SK-N-SH treated with all-trans-retinoic acid at 6 μM for 48 hours (cell line): ENCODE data around the gene CYTH3.

Experiments
- ATAC-seq: fragments of 200-7000 bp; cut with Tn5 transposase; 3 replicates; pipeline ENCODE4 v1.9.1; 2020; ENCODE audit warnings: mild to moderate bottlenecking, moderate library complexity
- ARNTL ChIP-seq: fragments of 450-650 bp; formaldehyde crosslinking; IDR thresholded peaks from 2 replicates; pipeline ENCODE4 v1.5.0; 2020; ENCODE audit warnings: low read depth, mild to moderate bottlenecking, moderate library complexity, borderline replicate concordance
- BACH2 ChIP-seq: fragments of 250-450 bp; sonication (Bioruptor Pico); IDR thresholded peaks from 2 replicates; pipeline ENCODE4 v1.9.0; 2021; ENCODE audit warnings: mild to moderate bottlenecking, borderline replicate concordance
- CREB5 ChIP-seq: fragments of 250-450 bp; sonication (Bioruptor Pico); IDR thresholded peaks from 2 replicates; pipeline ENCODE4 v1.5.1; 2020; ENCODE audit warnings: low read depth, mild to moderate bottlenecking, moderate library complexity
- CSDC2 ChIP-seq: fragments of 250-450 bp; sonication (Bioruptor Pico); IDR thresholded peaks from 2 replicates; pipeline ENCODE4 v1.5.0; 2020; ENCODE audit warnings: mild to moderate bottlenecking, moderate library complexity
- CSRNP3 ChIP-seq: fragments of 250-450 bp; sonication (Bioruptor Pico); IDR thresholded peaks from 2 replicates; pipeline ENCODE4 v1.5.1; 2021; ENCODE audit warnings: mild to moderate bottlenecking, moderate library complexity
- GLIS3 ChIP-seq: fragments of 250-450 bp; sonication (Bioruptor Pico); IDR thresholded peaks from 2 replicates; pipeline ENCODE4 v1.5.0; 2020; ENCODE audit warnings: mild to moderate bottlenecking, moderate library complexity
- ISL1 ChIP-seq: fragments of 250-450 bp; sonication (Bioruptor Pico); IDR thresholded peaks from 2 replicates; pipeline ENCODE4 v2.1.2; 2022; ENCODE audit warnings: mild to moderate bottlenecking, moderate library complexity
- OSR1 ChIP-seq: fragments of 250-450 bp; sonication (Bioruptor Pico); IDR thresholded peaks from 2 replicates; pipeline ENCODE4 v1.8.0; 2022; ENCODE audit warnings: moderate library complexity, mild to moderate bottlenecking, inconsistent platforms
- PATZ1 ChIP-seq: fragments of 250-450 bp; sonication (Bioruptor Pico); IDR thresholded peaks from 2 replicates; pipeline ENCODE4 v1.8.0; 2020; ENCODE audit warnings: mild to moderate bottlenecking, moderate library complexity, borderline replicate concordance
- POU6F1 ChIP-seq: fragments of 250-450 bp; sonication (Bioruptor Pico); IDR thresholded peaks from 2 replicates; pipeline ENCODE4 v1.8.0; 2021; ENCODE audit warnings: low read depth, mild to moderate bottlenecking, moderate library complexity, borderline replicate concordance
- PPARA ChIP-seq: fragments of 250-450 bp; sonication (Bioruptor Pico); IDR thresholded peaks from 2 replicates; pipeline ENCODE4 v1.5.0; 2020; ENCODE audit warnings: mild to moderate bottlenecking, borderline replicate concordance
- RARB ChIP-seq: fragments of 250-450 bp; sonication (Bioruptor Pico); IDR thresholded peaks from 2 replicates; pipeline ENCODE4 v1.8.0; 2021; ENCODE audit warnings: mild to moderate bottlenecking, moderate library complexity
- SNAI2 ChIP-seq: fragments of 250-450 bp; sonication (Bioruptor Pico); IDR thresholded peaks from 2 replicates; pipeline ENCODE4 v1.5.0; 2020; ENCODE audit warnings: mild to moderate bottlenecking, moderate library complexity
- TCF4 ChIP-seq: fragments of 250-450 bp; sonication (Bioruptor Pico); IDR thresholded peaks from 2 replicates; pipeline ENCODE4 v1.8.0; 2021; ENCODE audit warnings: mild to moderate bottlenecking, moderate library complexity, borderline replicate concordance
- TOX ChIP-seq: fragments of 250-450 bp; sonication (Bioruptor Pico); IDR thresholded peaks from 2 replicates; pipeline ENCODE4 v1.8.0; 2021; ENCODE audit warnings: mild to moderate bottlenecking, moderate library complexity, borderline replicate concordance
- TSHZ2 ChIP-seq: fragments of 250-450 bp; sonication (Bioruptor Pico); IDR thresholded peaks from 2 replicates; pipeline ENCODE4 v1.5.0; 2020; ENCODE audit warnings: mild to moderate bottlenecking, moderate library complexity
- ZC3H10 ChIP-seq: fragments of 250-450 bp; sonication (Bioruptor Pico); IDR thresholded peaks from 2 replicates; pipeline ENCODE4 v1.5.1; 2021; ENCODE audit warnings: mild to moderate bottlenecking, moderate library complexity
- ZFP3 ChIP-seq: fragments of 250-450 bp; sonication (Bioruptor Pico); IDR thresholded peaks from 2 replicates; pipeline ENCODE4 v1.5.0; 2020; ENCODE audit warnings: mild to moderate bottlenecking, moderate library complexity
- ZFP30 ChIP-seq: fragments of 450-650 bp; formaldehyde crosslinking; IDR thresholded peaks from 2 replicates; pipeline ENCODE4 v1.5.0; 2022; ENCODE audit warnings: mild to moderate bottlenecking, moderate library complexity
- ZNF565 ChIP-seq: fragments of 450-650 bp; formaldehyde crosslinking; conservative IDR thresholded peaks from 2 replicates; pipeline ENCODE4 v1.5.0; 2020; ENCODE audit warnings: low read depth, mild to moderate bottlenecking, moderate library complexity
- ZNF70 ChIP-seq: fragments of 450-650 bp; formaldehyde crosslinking; IDR thresholded peaks from 2 replicates; pipeline ENCODE4 v1.5.0; 2020; ENCODE audit warnings: mild to moderate bottlenecking, moderate library complexity
- ZNF8 ChIP-seq: fragments of 450-650 bp; formaldehyde crosslinking; IDR thresholded peaks from 2 replicates; pipeline ENCODE4 v1.5.0; 2020; ENCODE audit warnings: mild to moderate bottlenecking, moderate library complexity

CYTH3 gene

GRCh38 chr7:6167587-6168476 lies 104.6 kb downstream of the CYTH3 start:
- no peak for TF ChIP-seq TCF4 (CRISPR knock-in tag)
- TF ChIP-seq ZNF8: no peak
- TF ChIP-seq, all 23 proteins: peak for 0
- no peak for ATAC-seq

GRCh38 chr7:6167004-6167551 lies 105.3 kb downstream of the CYTH3 start:
- TF ChIP-seq OSR1 (CRISPR knock-in tag) (no peak), CSDC2 (CRISPR knock-in tag) (no peak), ZNF70 (no peak), ZNF565 (CRISPR knock-in tag) (no peak), ZC3H10 (no peak), PATZ1 (CRISPR knock-in tag) (no peak), ARNTL (CRISPR knock-in tag) (no peak), PPARA (CRISPR knock-in tag) (no peak), RARB (no peak), TOX (no peak), TSHZ2 (CRISPR knock-in tag) (no peak), ZNF8 (no peak), ZFP3 (CRISPR knock-in tag) (no peak), SNAI2 (no peak), GLIS3 (CRISPR knock-in tag) (no peak)
- peak; percentile 5; the same call in 1 of the 3 replicates for ATAC-seq

GRCh38 chr7:6166443-6166891 lies 106.0 kb downstream of the CYTH3 start:
- ATAC-seq: peak; percentile 3; the same call in 2 of the 3 replicates
- TF ChIP-seq TSHZ2 (CRISPR knock-in tag) (no peak), GLIS3 (CRISPR knock-in tag) (no peak), TCF4 (CRISPR knock-in tag) (no peak), ZNF565 (CRISPR knock-in tag) (no peak), SNAI2 (no peak), CREB5 (CRISPR knock-in tag) (no peak), ZFP30 (CRISPR knock-in tag) (no peak), OSR1 (CRISPR knock-in tag) (no peak), POU6F1 (no peak), RARB (no peak), ZC3H10 (no peak), BACH2 (no peak), ZNF8 (no peak), CSRNP3 (CRISPR knock-in tag) (no peak), PPARA (CRISPR knock-in tag) (no peak), PATZ1 (CRISPR knock-in tag) (no peak), ZNF70 (no peak), ISL1 (CRISPR knock-in tag) (no peak)
